Activated CD8-positive, alpha-beta memory T cell treated with anti-CD3 and anti-CD28 coated beads, Interleukin-2, amount 10 ng/mL, durations not matched to agents 7 days and 5 days (primary cell): ENCODE measurements around the gene TSPAN4. TPM values are rescaled to one million over a fixed set of nuclear protein-coding genes. Genes with fewer than 3 reads are reported as not detected.

Source experiments
- ATAC-seq: fragments of 150-1000 bp; cut with Tn5 transposase; one replicate; pipeline ENCODE4 v1.10.0; 2021; ENCODE audit warnings: moderate library complexity
- CTCF ChIA-PET: fragments of 350-600 bp; sonication (Branson Sonifier 250); formaldehyde crosslinking; loops from one replicate; lab custom pipeline; 2021; ENCODE audit warnings: antibody characterized with exemption; lab: Charles Lee
- DNase-seq: peaks from one replicate; pipeline ENCODE4 v3.0.0-alpha.2; 2020
- H3K27ac Mint-ChIP-seq: one replicate; pipeline ENCODE4 v1.8.0; 2021; ENCODE audit warnings: mild to moderate bottlenecking, mixed read lengths
- H3K27me3 Mint-ChIP-seq: one replicate; pipeline ENCODE4 v1.8.0; 2021; ENCODE audit warnings: mixed read lengths
- H3K36me3 Mint-ChIP-seq: one replicate; pipeline ENCODE4 v1.8.0; 2021; ENCODE audit warnings: mild to moderate bottlenecking, mixed read lengths
- H3K4me1 Mint-ChIP-seq: one replicate; pipeline ENCODE4 v1.8.0; 2021; ENCODE audit warnings: mixed read lengths
- H3K4me3 Mint-ChIP-seq: one replicate; pipeline ENCODE4 v1.8.0; 2021; ENCODE audit warnings: mild to moderate bottlenecking, moderate library complexity, mixed read lengths
- H3K9me3 Mint-ChIP-seq: one replicate; pipeline ENCODE4 v1.8.0; 2022; ENCODE audit warnings: low read depth, mixed read lengths
- total RNA-seq, 2 experiments: library from RNA; stranded (reverse); gene quantifications; one replicate each; pipeline ENCODE4 v1.2.3, GENCODE V29; 2021

The TSPAN4 gene
- total RNA-seq, 2 experiments from 2014 or later, result 7.8 to 17.8 TPM

DNA sequence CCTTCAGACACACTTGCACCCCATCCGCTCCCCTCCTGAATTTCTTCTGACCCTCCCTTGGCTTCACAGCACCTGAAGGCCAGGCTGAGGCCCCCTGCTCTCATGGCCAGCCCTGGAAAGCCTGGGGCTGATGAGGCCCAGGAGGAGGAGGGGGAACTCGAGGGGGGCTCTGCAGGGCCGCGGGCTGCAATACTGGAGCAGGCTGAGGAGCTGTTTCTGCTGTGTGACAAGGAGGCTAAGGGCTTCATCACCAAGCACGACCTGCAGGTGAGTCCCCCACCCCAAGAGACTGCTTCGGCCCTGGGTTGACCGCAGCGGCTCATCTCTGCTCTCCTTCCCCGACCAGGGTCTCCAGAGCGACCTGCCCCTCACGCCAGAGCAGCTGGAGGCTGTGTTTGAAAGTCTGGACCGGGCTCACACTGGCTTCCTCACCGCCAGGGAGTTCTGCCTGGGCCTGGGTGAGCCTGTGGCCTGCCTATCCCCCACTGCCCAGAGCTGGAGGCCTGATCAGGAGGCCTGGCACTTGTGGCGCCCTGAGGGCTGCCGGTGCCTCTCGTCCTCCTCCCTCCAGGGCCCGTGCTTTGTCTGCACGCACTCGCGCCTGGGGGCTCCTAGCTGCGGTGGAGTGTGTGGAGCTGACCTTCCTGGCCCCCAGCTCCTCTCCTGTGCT is 14.0 kb upstream of the TSPAN4 start:
- no peak for ATAC-seq
- no peak for DNase-seq
- Mint-ChIP-seq H3K4me1 (peaks cover 32% of the 10 kb centered on the region), H3K36me3 (no peaks in the 10 kb centered on the region), H3K27me3 (peaks cover 42% of the 10 kb centered on the region), H3K9me3 (no peaks in the 10 kb centered on the region), H3K4me3 (no peak overlapping the region), H3K27ac (no peak overlapping the region)
- CTCF ChIA-PET, result interaction anchor here (0.5 to 1.9 kb wide), 3 partner anchors 10 to 157 kb away, joined by 3 to 5 read pairs (median 3); partner anchors contain the start of genes PNPLA2 and RPLP2

DNA sequence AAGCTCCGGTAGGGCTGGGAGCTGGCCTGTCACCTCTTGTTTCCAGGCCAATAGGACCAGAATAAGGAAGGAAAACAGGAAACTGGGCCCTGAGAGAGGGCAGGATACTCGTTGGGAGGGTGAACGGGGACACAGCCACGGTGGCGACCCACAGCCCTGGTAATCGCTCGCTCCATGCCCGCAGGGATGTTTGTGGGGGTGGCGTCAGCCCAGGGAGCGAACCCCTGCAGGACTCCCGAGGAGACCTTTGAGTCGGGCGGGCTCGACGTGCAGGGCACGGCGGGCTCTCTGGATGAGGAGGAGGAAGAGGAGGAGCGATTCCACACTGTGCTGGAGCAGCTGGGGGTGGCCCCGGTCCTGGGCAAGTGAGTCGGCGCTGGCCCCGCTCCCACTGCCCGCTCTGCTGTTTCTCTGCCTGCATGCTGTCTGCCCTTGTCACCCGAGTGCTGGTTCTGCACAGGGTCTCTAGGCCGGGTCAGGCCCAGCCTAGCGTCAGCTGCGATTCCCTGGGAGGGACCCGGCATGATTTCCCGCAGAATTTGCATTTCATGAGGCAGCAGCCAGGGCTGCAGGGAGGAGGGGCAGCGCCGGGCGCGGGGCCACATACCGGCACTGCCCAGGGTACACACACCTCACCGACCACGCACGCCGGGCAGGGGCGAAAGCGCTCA is 13.3 kb upstream of the TSPAN4 start:
- ATAC-seq (no peak), DNase-seq (no peak)
- no peaks in the 10 kb centered on the region for H3K36me3 Mint-ChIP-seq
- H3K27me3 Mint-ChIP-seq, result peaks cover 42% of the 10 kb centered on the region
- CTCF ChIA-PET, result interaction anchor here (0.5 to 1.9 kb wide), 4 partner anchors 9 to 157 kb away, joined by 3 to 5 read pairs (median 3); partner anchors contain the start of genes PNPLA2 and RPLP2
- peaks cover 39% of the 10 kb centered on the region for H3K4me1 Mint-ChIP-seq
- no peak overlapping the region for H3K27ac Mint-ChIP-seq
- no peak overlapping the region for H3K4me3 Mint-ChIP-seq
- H3K9me3 Mint-ChIP-seq, result no peaks in the 10 kb centered on the region

DNA sequence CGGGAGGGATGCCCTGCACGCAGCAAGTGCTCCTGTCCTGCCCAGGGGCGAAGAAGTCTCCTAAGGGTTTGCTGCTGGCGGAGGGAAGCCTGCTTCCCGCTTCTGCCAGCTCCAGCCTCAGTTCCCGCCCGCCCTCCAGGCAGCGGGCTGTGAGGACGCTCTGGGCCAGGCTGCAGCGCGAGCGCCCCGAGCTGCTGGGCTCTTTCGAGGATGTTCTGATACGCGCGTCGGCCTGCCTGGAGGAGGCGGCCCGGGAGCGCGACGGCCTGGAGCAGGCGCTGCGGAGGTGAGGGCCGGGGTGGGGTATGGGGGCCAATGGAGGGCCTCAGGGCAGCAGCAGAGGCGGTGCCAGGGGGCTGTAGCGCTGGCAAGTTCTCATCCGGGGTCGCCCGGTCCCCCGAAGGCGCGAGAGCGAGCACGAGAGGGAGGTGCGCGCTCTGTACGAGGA is 12.8 kb upstream of the TSPAN4 start:
- no peaks in the 10 kb centered on the region for H3K36me3 Mint-ChIP-seq
- peaks cover 39% of the 10 kb centered on the region for H3K4me1 Mint-ChIP-seq
- H3K4me3 Mint-ChIP-seq, result peak overlapping the region; percentile 13

DNA sequence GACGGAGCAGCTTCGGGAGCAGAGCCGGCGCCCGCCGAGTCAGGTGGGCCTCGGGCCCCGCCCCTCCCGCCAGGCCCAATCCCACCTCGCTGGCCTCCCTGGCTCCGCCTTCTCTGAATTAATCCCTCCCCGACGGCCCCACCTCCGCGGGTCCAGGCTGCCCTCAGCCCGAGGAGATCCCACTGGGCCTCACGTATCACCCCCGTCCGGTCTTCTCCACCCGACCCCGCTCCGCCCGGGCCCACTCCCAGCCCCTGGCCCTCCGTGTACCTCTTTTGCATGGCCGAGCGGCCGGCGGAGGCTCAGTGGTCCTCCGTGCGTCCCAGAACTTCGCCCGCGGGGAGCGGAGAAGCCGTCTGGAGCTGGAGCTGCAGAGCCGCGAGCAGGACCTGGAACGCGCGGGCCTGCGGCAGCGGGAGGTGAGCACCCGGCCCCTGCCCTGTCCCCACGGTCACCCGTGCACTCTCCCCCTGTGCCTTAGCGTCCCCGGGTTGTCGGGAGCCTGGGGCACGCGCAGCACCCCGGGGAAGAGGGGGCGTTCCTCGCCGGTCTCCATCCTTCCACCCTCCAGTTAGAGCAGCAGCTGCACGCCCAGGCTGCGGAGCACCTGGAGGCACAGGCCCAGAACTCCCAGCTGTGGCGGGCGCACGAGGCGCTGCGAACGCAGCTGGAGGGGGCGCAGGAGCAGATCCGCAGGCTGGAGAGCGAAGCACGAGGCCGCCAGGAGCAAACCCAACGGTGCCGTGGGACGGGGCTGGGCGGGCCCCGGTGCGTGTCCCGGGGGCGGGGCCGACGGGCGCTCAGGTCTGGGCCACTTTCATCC is 12.1 kb upstream of the TSPAN4 start:
- CTCF ChIA-PET, result interaction anchor here (0.5 to 2.3 kb wide), 5 partner anchors 10 to 476 kb away, joined by 3 to 6 read pairs (median 4); no protein-coding TSS in a partner anchor
- Mint-ChIP-seq H3K4me1 (peaks cover 39% of the 10 kb centered on the region), H3K9me3 (no peaks in the 10 kb centered on the region), H3K36me3 (no peaks in the 10 kb centered on the region), H3K27me3 (peaks cover 42% of the 10 kb centered on the region), H3K27ac (no peak overlapping the region), H3K4me3 (peak overlapping the region; percentile 13)
- ATAC-seq (peak; percentile 62), DNase-seq (peak; percentile 82)

More for the DNA sequence above, 12.8 kb upstream of the TSPAN4 start:
- no peak for DNase-seq
- no peaks in the 10 kb centered on the region for H3K9me3 Mint-ChIP-seq
- no peak overlapping the region for H3K27ac Mint-ChIP-seq
- ATAC-seq, result peak; percentile 4
- peaks cover 42% of the 10 kb centered on the region for H3K27me3 Mint-ChIP-seq
- CTCF ChIA-PET, result interaction anchor here (0.9 to 2.3 kb wide), 4 partner anchors 9 to 21 kb away, joined by 3 to 6 read pairs (median 5); no protein-coding TSS in a partner anchor

DNA sequence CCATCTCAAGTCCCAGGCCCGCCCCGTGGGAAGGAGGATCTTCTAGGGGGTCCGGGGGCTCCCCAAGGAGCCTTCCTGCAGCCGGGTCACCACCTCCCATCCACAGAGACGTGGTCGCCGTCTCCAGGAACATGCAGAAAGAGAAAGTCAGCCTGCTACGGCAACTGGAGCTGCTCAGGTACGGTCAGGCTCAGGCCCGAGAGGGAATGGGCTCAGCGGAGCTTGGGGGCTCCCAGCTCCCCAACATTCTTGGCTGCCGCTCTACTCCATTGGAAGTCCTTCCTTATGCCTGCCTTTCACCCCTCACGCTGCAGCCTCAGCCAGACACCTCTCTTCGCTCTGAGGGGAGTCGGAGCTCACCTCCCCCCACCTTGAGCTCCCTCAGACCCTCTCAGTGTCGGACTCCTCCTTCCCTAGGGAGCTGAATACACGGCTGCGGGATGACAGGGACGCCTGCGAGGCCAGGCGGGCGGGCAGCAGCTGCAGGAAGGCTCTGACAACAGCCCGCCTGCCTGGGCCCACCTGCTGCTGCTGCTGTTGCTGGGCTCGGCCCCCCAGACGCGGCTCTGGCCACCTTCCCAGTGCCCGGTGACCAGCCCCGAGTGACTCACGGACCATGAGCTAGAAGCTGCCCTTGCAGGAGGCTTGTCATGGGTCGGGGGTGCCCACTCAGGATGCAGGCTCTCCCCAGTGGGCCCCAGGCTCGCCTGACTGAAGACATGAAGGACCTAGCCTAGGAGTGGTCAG is 11.4 kb upstream of the TSPAN4 start:
- CTCF ChIA-PET, result interaction anchor here (0.5 to 2.3 kb wide), 5 partner anchors 12 to 477 kb away, joined by 3 to 6 read pairs (median 4); partner anchors contain the start of gene PIDD1
- peaks cover 38% of the 10 kb centered on the region for H3K4me1 Mint-ChIP-seq

DNA sequence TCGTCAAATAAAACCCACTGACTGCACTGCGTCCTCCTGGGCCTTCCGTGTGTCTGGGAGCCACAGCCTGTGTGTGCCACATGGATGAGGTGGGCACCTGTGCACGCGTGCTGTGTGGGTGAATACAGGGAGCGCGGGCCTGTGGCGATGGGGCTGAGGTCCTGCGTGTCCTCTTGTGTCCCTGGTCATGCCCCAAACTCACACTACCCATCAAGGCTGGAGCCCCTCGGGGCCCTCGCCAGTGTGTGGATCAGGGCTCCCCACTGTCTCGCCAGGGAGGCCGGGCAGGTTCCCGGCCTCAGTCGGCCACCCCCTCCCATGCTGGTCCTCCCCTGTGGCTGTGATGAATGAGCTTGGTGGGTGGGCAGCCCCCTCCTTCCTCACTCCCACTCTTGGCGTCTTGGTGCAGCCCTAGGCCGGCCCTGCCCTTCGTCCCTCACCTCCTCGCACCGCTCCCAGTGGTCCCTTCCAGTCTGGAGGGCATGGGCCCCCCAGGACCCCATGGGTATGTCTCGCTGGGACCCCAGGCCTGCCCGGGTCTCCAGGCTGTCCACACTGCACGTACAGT is 10.6 kb upstream of the TSPAN4 start:
- no peaks in the 10 kb centered on the region for H3K9me3 Mint-ChIP-seq
- CTCF ChIA-PET, result interaction anchor here (1.0 to 3.4 kb wide), 5 partner anchors 10 to 28 kb away, joined by 3 to 13 read pairs (median 6); partner anchors contain the start of genes PIDD1, POLR2L and TSPAN4
- H3K4me1 Mint-ChIP-seq, result peaks cover 34% of the 10 kb centered on the region
- ATAC-seq, result no peak
- H3K27me3 Mint-ChIP-seq, result peaks cover 42% of the 10 kb centered on the region
- no peaks in the 10 kb centered on the region for H3K36me3 Mint-ChIP-seq
- H3K4me3 Mint-ChIP-seq, result peak overlapping the region; percentile 22
- H3K27ac Mint-ChIP-seq, result no peak overlapping the region
- no peak for DNase-seq

More for the DNA sequence above, 11.4 kb upstream of the TSPAN4 start:
- no peak for DNase-seq
- no peak for ATAC-seq
- Mint-ChIP-seq H3K27ac (no peak overlapping the region), H3K36me3 (no peaks in the 10 kb centered on the region), H3K4me3 (no peak overlapping the region), H3K9me3 (no peaks in the 10 kb centered on the region), H3K27me3 (peaks cover 42% of the 10 kb centered on the region)

DNA sequence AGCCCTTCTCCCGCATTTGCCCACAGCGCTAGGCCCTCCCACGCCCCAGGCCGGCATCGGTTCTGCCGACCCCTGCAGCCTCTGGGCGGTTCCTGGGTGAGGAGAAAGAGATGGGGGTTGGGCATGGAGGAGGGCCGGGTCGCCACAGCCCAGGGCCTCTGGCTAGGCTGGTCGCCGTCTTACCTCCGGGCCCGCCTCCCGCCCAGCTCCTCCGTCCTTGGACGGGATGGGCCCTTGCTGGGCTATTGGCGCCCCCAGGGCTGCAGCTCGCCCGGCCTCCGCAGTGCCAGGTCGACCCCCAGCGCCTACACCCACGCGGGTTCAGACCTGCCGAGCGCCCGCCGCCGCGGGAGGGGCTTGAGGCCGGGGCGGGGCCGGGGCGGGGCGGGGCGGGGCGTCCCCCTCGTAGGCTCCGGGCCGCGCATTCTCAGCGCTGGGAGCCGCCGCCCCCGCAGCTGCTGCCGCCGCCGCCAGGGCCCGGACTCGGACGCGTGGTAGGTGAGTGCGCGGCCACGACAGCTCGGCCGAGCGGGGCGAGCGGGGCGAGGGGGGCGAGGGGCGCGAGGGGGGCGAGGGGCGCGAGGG is 10.0 kb upstream of the TSPAN4 start, which contains the start of gene CD151:
Gene CD151 (plus strand): TSS at position 424 of the 585 bp plus-strand sequence. CDS start 3,118 bp downstream, outside the sequence.
- Mint-ChIP-seq H3K9me3 (no peaks in the 10 kb centered on the region), H3K27me3 (peaks cover 41% of the 10 kb centered on the region), H3K4me1 (peaks cover 31% of the 10 kb centered on the region), H3K27ac (no peak within 1 kb of the TSS), H3K4me3 (peak within 1 kb of the TSS; percentile 48), H3K36me3 (no peaks in the 10 kb centered on the region)
- DNase-seq (peak; percentile 51), ATAC-seq (peak; percentile 63)
- CTCF ChIA-PET, result interaction anchor here (1.0 to 3.4 kb wide), 4 partner anchors 10 to 28 kb away, joined by 3 to 13 read pairs (median 8); partner anchors contain the start of genes PIDD1, POLR2L and TSPAN4

DNA sequence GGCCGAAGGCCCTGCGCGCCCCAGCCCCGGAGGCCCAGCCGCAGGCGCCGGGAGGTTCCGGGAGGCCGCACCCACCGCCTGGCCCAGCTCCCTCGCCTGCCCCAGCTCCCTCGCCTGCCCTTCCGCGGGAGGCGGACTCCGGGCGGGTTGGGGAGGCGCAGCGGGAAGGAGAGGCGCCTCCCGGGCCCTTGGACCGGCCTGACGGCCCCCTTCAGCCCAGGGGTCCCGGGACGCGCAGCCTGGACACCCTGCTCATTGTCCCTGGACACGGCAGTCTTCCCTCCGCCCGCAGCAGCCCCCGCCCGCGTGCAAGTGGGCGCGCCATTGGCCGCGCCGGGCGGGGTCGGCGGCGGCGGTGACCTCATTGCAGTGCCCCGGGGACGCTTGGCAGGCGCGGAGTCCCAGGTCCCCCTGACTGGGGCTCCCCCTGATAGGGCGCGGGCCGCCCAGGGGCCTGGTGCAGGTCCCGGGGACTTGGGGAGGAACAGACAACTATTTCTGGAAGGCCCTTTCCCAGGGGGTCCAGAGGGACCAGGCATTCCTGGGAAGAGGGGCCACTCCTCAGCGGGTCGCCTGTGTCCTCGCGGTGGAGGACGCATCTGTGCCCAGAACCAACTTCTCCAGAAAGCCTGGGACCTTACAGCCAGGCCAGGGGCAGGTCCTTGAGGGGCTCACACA is 9.4 kb upstream of the TSPAN4 start:
- H3K36me3 Mint-ChIP-seq, result no peaks in the 10 kb centered on the region
- H3K27ac Mint-ChIP-seq, result no peak overlapping the region
- H3K4me1 Mint-ChIP-seq, result peaks cover 25% of the 10 kb centered on the region
- H3K9me3 Mint-ChIP-seq, result no peaks in the 10 kb centered on the region
- CTCF ChIA-PET, result interaction anchor here (1.0 to 3.4 kb wide), 4 partner anchors 9 to 24 kb away, joined by 3 to 13 read pairs (median 8); partner anchors contain the start of genes POLR2L and TSPAN4
- peak overlapping the region; percentile 48 for H3K4me3 Mint-ChIP-seq
- peaks cover 36% of the 10 kb centered on the region for H3K27me3 Mint-ChIP-seq
- ATAC-seq (peak; percentile 24), DNase-seq (peak; percentile 59)

DNA sequence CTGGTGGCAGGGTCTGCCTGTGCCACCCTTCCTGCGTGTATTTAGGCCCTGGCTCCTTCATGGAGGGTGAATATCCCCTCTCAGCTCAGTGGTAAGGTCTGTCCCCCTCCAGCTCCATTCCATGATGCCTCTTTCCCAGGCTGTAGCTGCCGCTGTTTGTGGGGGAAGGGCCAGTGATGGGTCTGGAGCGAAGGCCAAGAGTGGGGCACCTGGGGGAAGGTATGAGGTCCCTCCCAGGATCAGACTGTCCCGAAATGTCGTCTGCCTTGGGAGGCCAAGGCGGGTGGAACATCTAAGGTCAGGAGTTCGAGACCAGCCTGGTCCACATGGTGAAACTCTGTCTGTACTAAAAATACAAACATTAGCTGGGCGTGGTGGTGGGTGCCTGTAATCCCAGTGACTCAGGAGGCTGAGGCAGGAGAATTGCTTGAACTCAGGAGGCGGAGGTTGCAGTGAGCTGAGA is 8.8 kb upstream of the TSPAN4 start:
- Mint-ChIP-seq H3K27ac (no peak overlapping the region), H3K27me3 (peaks cover 31% of the 10 kb centered on the region), H3K9me3 (no peaks in the 10 kb centered on the region), H3K36me3 (no peaks in the 10 kb centered on the region), H3K4me1 (peaks cover 25% of the 10 kb centered on the region), H3K4me3 (peak overlapping the region; percentile 48)
- ATAC-seq (no peak), DNase-seq (no peak)
- CTCF ChIA-PET, result interaction anchor here (1.1 to 3.4 kb wide), 2 partner anchors 9 to 14 kb away, joined by 3 to 13 read pairs; no protein-coding TSS in a partner anchor

DNA sequence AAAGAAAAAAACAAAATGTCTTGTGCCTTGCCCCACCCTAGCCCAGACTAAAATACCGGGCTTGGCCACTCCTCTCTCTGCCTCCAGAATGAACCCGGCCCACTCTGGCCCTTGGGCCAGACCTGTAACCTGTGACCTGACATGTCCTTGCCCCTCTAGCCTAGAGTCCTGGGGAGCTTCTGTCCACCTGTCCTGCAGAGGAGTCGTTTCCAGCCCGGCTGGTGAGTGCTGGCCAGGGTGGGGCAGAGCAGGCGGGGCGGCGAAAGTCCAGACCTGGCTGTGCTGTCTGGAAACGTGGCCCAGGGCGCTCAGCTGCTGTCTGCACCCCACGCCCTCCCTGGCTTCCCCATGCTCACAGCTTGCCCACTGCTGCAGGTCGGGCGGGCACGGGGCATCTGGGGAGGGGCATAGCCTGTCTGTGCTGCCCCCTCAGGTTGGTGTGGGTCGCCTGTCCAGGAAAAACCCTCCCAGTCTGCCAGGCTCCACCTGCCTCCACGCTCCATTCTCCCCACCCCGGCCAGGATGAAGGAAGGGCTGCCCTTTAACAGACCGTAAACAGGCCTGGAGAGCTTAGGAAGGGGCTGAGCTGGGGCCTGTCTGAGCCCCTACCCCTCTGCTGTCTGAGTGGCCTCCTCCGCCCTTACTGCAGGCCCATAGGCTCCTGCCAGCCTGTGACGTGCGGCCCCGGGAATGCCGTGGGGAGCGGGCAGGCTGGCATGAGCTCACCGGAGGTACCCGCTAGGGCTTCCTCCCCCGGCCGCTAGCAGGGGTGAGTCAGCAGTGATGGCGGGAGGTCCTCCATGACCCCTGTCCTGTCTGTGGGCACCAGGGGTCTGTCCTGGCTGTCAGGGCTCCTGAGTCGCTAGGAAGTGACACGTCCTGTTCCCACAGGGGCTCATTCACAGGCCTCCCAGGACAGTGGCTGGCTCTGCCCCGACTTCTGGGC is 8.0 kb upstream of the TSPAN4 start:
- H3K36me3 Mint-ChIP-seq, result no peaks in the 10 kb centered on the region
- H3K4me1 Mint-ChIP-seq, result peaks cover 21% of the 10 kb centered on the region
- H3K27ac Mint-ChIP-seq, result no peak overlapping the region
- no peak for DNase-seq
- H3K4me3 Mint-ChIP-seq, result peak overlapping the region; percentile 48
- no peak for ATAC-seq
- H3K27me3 Mint-ChIP-seq, result peaks cover 23% of the 10 kb centered on the region
- H3K9me3 Mint-ChIP-seq, result no peaks in the 10 kb centered on the region
- CTCF ChIA-PET, result interaction anchor here (1.1 to 3.4 kb wide), 3 partner anchors 9 to 13 kb away, joined by 3 to 13 read pairs (median 3); no protein-coding TSS in a partner anchor
